ENCODE data around the gene PAQR7. TPM values are rescaled to one million over a fixed set of nuclear protein-coding genes. Genes with fewer than 3 reads are reported as not detected.

The PAQR7 gene
- total RNA-seq, 1 donor from 2014 or later = 10.8 TPM

GRCh38 chr1:25905680-25906643, 30.5 kb upstream of the PAQR7 start, which contains the start of gene STMN1:
TSS of gene STMN1 (minus strand) at chr1:25906419. CDS start at chr1:25904676, 1,743 bp downstream.
- TF ChIP-seq CTCF (IDR thresholded peaks at IDR 0.05) = no peak

DNA sequence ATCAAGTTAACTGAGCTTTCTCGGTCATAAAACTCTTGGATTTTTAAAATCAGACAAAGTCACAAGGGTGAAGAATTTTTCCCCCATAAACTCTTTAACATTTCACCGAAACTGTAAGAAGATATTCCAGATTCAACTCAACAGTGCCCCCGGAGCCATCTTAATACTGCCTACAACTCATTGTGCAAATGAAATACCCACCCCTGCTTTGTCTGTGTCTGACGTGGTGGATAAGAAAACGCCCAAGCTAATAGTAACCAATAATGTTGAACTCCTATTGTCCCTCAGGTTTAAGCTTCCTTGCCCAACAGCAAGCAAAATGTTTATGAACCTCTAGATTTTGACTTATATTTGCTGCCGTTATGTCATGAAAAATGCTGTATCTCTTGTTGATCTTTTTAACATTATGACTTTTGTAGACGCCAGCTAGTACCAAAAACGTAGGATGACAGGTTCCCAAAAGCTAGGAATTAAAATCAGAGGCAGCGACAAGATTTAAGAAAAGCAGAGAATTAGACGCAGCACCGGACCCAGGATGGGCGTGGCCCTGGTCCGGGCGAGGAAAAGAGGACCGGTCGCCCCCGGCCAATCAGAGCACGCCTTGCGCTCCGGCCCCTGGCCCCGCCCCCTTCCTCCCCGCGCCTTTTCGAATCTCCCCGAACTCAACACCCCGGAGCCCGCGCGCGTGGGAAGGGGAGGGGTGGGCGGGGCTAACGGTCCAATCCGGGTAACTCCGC, 29.6 kb upstream of the PAQR7 start:
- peak; percentile 96 for DNase-seq
- Histone ChIP-seq H3K4me1 (peaks cover 18% of the 10 kb centered on the region), H3K4me3 (peak overlapping the region; percentile 72), H3K36me3 (peaks cover 13% of the 10 kb centered on the region), H3K27ac (no peak overlapping the region), H3K9me3 (no peaks in the 10 kb centered on the region), H3K27me3 (no peaks in the 10 kb centered on the region)
- intact Hi-C loops (cut with DNase I) = no loop called here
- peak; percentile 96 for ATAC-seq
- TF ChIP-seq CTCF (IDR thresholded peaks at IDR 0.05) = no peak

More at GRCh38 chr1:25905680-25906643, 30.5 kb upstream of the PAQR7 start, which contains the start of gene STMN1:
- Histone ChIP-seq H3K27me3 (no peaks in the 10 kb centered on the region), H3K4me1 (peaks cover 18% of the 10 kb centered on the region), H3K4me3 (peak within 1 kb of the TSS; percentile 72), H3K9me3 (no peaks in the 10 kb centered on the region), H3K36me3 (peaks cover 4% of the 10 kb centered on the region), H3K27ac (no peak within 1 kb of the TSS)
- ATAC-seq (peak; percentile 95), DNase-seq (peak; percentile 93)
- intact Hi-C loops (cut with DNase I) = no loop called here

DNA sequence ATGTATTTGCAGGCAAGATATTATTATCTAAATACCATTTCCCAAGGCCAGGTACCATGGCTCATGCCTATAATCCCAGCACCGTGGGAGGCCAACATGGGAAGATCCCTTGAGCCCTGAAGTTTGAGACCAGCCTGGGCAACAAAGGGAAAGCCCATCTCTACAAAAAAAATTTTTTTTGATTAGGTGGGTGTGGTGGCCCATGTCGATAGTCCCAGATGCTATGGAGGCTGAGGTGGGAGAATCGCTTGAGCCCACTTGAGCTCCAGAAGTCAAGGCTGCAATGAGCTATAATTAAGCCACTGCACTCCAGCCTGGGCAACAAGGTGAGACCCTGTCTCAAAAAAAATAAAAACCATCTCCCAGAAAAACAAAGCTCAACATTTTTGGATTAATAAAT, 28.5 kb upstream of the PAQR7 start:
- Histone ChIP-seq H3K4me1 (peaks cover 18% of the 10 kb centered on the region), H3K27me3 (no peaks in the 10 kb centered on the region), H3K36me3 (peaks cover 18% of the 10 kb centered on the region), H3K9me3 (no peaks in the 10 kb centered on the region), H3K4me3 (no peak overlapping the region), H3K27ac (no peak overlapping the region)
- ATAC-seq (no peak), DNase-seq (no peak)
- TF ChIP-seq CTCF (IDR thresholded peaks at IDR 0.05) = no peak
- intact Hi-C loops (cut with DNase I) = no loop called here

DNA sequence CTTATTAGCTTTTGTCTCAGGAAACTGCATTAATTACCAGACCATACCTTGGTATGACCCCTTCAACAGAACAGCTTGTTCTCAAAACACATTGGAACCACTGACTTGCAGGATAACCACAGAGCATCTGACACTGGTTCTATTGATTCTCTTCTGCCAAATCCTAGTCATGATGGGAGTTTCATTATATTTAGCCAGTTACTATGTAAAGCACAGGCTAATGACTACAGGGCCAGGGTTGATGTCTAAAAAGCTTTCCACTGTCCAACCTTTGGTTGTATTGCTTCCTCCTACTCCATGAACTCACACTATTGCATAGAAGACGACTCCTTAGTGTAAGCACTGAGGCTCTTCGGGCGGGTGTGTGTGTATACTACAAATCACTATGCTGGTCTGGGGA, 27.0 kb upstream of the PAQR7 start:
- TF ChIP-seq CTCF (IDR thresholded peaks at IDR 0.05) = no peak
- Histone ChIP-seq H3K36me3 (peaks cover 18% of the 10 kb centered on the region), H3K27ac (no peak overlapping the region), H3K27me3 (no peaks in the 10 kb centered on the region), H3K4me3 (no peak overlapping the region), H3K9me3 (no peaks in the 10 kb centered on the region), H3K4me1 (peaks cover 18% of the 10 kb centered on the region)
- ATAC-seq = no peak
- no peak for DNase-seq
- intact Hi-C loops (cut with DNase I) = no loop called here

- peaks cover 18% of the 10 kb centered on the region for H3K4me1 ChIP-seq
- TF ChIP-seq CTCF (IDR thresholded peaks at IDR 0.05) = no peak
- no peaks in the 10 kb centered on the region for H3K27me3 ChIP-seq
- ATAC-seq (no peak), DNase-seq (no peak)
- H3K4me3 ChIP-seq = no peak overlapping the region
- H3K36me3 ChIP-seq = peaks cover 18% of the 10 kb centered on the region
- no peak overlapping the region for H3K27ac ChIP-seq
- intact Hi-C loops (cut with DNase I) = no loop called here
- H3K9me3 ChIP-seq = no peaks in the 10 kb centered on the region
Measured at GRCh38 chr1:25900219-25900618, 24.7 kb upstream of the PAQR7 start.

All from upper lobe of right lung (tissue), 1 donor.